Common myeloid progenitor, CD34-positive (primary cell): Measurements from ENCODE around the gene PRDM13.

Experiments used
- CTCF ChIA-PET: fragments of 350-600 bp; sonication (Branson Sonifier 250); formaldehyde crosslinking; loops from one replicate; lab custom pipeline; 2021; ENCODE audit warnings: antibody characterized with exemption; lab: Charles Lee
- POLR2A ChIA-PET: fragments of 350-600 bp; sonication (Branson Sonifier 250); formaldehyde crosslinking; loops from one replicate; lab custom pipeline; 2021; ENCODE audit warnings: antibody characterized with exemption; lab: Charles Lee
- DNase-seq, 3 donors: peaks; one replicate each; pipeline versions ENCODE4 v3.0.0 to v3.0.0-alpha.2; 2013
- H3K27ac ChIP-seq, 2 experiments: 1 replicate in 1 of 2; 2 replicates in 1 of 2; pipeline ENCODE4 v1.7.0; 2013; ENCODE audit warnings: inconsistent platforms in 2 of 2, low read length in 2 of 2, mild to moderate bottlenecking in 2 of 2, low read depth in 1 of 2, moderate library complexity in 1 of 2; ENCODE audit not compliant: severe bottlenecking in 2 of 2, insufficient read depth in 1 of 2, poor library complexity in 1 of 2
- H3K27me3 ChIP-seq, 5 experiments: replicated peaks in 2 of 5; 1 replicate in 3 of 5; 2 replicates in 2 of 5; pipeline versions ENCODE4 v1.6.1 to v1.7.0; 2013; ENCODE audit warnings: low read length in 4 of 5, mild to moderate bottlenecking in 2 of 5, moderate library complexity in 2 of 5, inconsistent platforms in 1 of 5; ENCODE audit not compliant: insufficient read depth in 5 of 5, control insufficient read depth in 4 of 5
- H3K36me3 ChIP-seq, 4 experiments: 1 replicate in 2 of 4; 2 replicates in 2 of 4; pipeline versions ENCODE4 v1.6.1 to v1.7.0; 2013; ENCODE audit warnings: low read length in 3 of 4, control low read depth in 1 of 4, mild to moderate bottlenecking in 1 of 4; ENCODE audit not compliant: control insufficient read depth in 4 of 4, insufficient read depth in 4 of 4
- H3K4me1 ChIP-seq, 4 experiments: 1 replicate in 3 of 4; 2 replicates in 1 of 4; pipeline versions ENCODE4 v1.6.1 to v1.7.1; 2013; ENCODE audit warnings: low read length in 3 of 4, mild to moderate bottlenecking in 3 of 4, control low read depth in 1 of 4, inconsistent platforms in 1 of 4, moderate library complexity in 1 of 4; ENCODE audit not compliant: control insufficient read depth in 4 of 4, insufficient read depth in 4 of 4; ENCODE audit errors: control extremely low read depth in 1 of 4
- H3K4me3 ChIP-seq, 7 experiments: 1 replicate in 4 of 7; 2 replicates in 3 of 7; pipeline versions ENCODE4 v1.5.1 to v1.7.0; 2013; ENCODE audit warnings: mild to moderate bottlenecking in 7 of 7, low read length in 6 of 7, moderate library complexity in 6 of 7, inconsistent platforms in 2 of 7, low read depth in 2 of 7, control low read depth in 1 of 7; ENCODE audit not compliant: insufficient read depth in 4 of 7, control insufficient read depth in 1 of 7; ENCODE audit errors: extremely low read depth in 1 of 7
- H3K9me3 ChIP-seq, 5 experiments: 1 replicate in 4 of 5; 2 replicates in 1 of 5; pipeline versions ENCODE4 v1.6.1 to v1.7.1; 2013; ENCODE audit warnings: low read length in 4 of 5, mild to moderate bottlenecking in 2 of 5, inconsistent platforms in 1 of 5, low read depth in 1 of 5, moderate library complexity in 1 of 5; ENCODE audit not compliant: control insufficient read depth in 4 of 5, insufficient read depth in 2 of 5; ENCODE audit errors: control extremely low read depth in 1 of 5
- WGBS: methylation state at CpG from one replicate; pipeline ENCODE4 v1.1.5; 2013; ENCODE audit not compliant: insufficient coverage; 5-methylcytosine and 5-hydroxymethylcytosine counted together

The PRDM13 gene

GRCh38 chr6:99608059-99608885, 1.6 kb downstream of the PRDM13 start:
- WGBS: 8% methylated on average over 13 of the region's 29 CpGs
- ChIA-PET CTCF (interaction anchor here (0.7 to 4.0 kb wide), 5 partner anchors 9 to 848 kb away, joined by 3 to 15 read pairs (median 4); no protein-coding TSS in a partner anchor), POLR2A (no interaction called here)
- Histone ChIP-seq H3K4me3 (no peak overlapping the region), H3K27ac (no peak overlapping the region), H3K4me1 (peaks cover 10 to 31% (median 20%) of the 10 kb centered on the region in 4 experiments), H3K27me3 (peaks cover 40 to 100% (median 71%) of the 10 kb centered on the region in 5 experiments), H3K9me3 (peaks cover 0 to 2% (median 0%) of the 10 kb centered on the region in 5 experiments), H3K36me3 (no peaks in the 10 kb centered on the region)
- peak in 1 of 3 donors; percentile 11 for DNase-seq

- Histone ChIP-seq H3K27me3 (peaks cover 40 to 100% (median 65%) of the 10 kb centered on the region in 5 experiments), H3K9me3 (peaks cover 0 to 2% (median 0%) of the 10 kb centered on the region in 5 experiments), H3K4me1 (peaks cover 10 to 30% (median 20%) of the 10 kb centered on the region in 4 experiments), H3K27ac (no peak overlapping the region), H3K4me3 (no peak overlapping the region), H3K36me3 (no peaks in the 10 kb centered on the region)
- WGBS: 6% methylated on average over 19 of the region's 24 CpGs
- ChIA-PET POLR2A (no interaction called here), CTCF (interaction anchor here (0.8 to 4.0 kb wide), 3 partner anchors 20 to 848 kb away, joined by 3 to 15 read pairs (median 4); no protein-coding TSS in a partner anchor)
- no peak for DNase-seq
Observed at GRCh38 chr6:99608886-99609482, 2.4 kb downstream of the PRDM13 start.

GRCh38 chr6:99609905-99610489, 3.4 kb downstream of the PRDM13 start:
- peaks cover 10 to 35% (median 26%) of the 10 kb centered on the region in 4 experiments for H3K4me1 ChIP-seq
- POLR2A ChIA-PET: no interaction called here
- no peak overlapping the region for H3K4me3 ChIP-seq
- H3K36me3 ChIP-seq: no peaks in the 10 kb centered on the region
- CTCF ChIA-PET: interaction anchor here (1.1 to 4.0 kb wide), 4 partner anchors 8 to 21 kb away, joined by 4 to 15 read pairs (median 8); no protein-coding TSS in a partner anchor
- H3K27ac ChIP-seq: no peak overlapping the region
- 43% methylated on average over 1 of the region's 2 CpGs for whole genome bisulfite sequencing
- H3K27me3 ChIP-seq: peaks cover 42 to 100% (median 63%) of the 10 kb centered on the region in 5 experiments
- peak in 1 of 3 donors; percentile 8 for DNase-seq
- H3K9me3 ChIP-seq: peaks cover 0 to 2% (median 0%) of the 10 kb centered on the region in 5 experiments

GRCh38 chr6:99611148-99611547, 4.5 kb downstream of the PRDM13 start:
- POLR2A ChIA-PET: no interaction called here
- Histone ChIP-seq H3K9me3 (peaks cover 0 to 2% (median 0%) of the 10 kb centered on the region in 5 experiments), H3K27ac (no peak overlapping the region), H3K27me3 (peaks cover 53 to 100% (median 62%) of the 10 kb centered on the region in 5 experiments), H3K4me1 (peaks cover 10 to 35% (median 26%) of the 10 kb centered on the region in 4 experiments), H3K4me3 (no peak overlapping the region), H3K36me3 (no peaks in the 10 kb centered on the region)
- CTCF ChIA-PET: interaction anchor here (0.7 to 4.0 kb wide), 8 partner anchors 9 to 844 kb away, joined by 3 to 23 read pairs (median 5); no protein-coding TSS in a partner anchor
- peak; percentile 80 to 94 (median 93) for DNase-seq
- no CpG with 5 or more reads among the region's 3 CpGs for WGBS

- WGBS: 9% methylated on average over 48 of the region's 56 CpGs
- CTCF ChIA-PET: interaction anchor here (1.0 to 4.0 kb wide), 7 partner anchors 11 to 91 kb away, joined by 3 to 23 read pairs (median 4); no protein-coding TSS in a partner anchor
- POLR2A ChIA-PET: no interaction called here
- peak in 1 of 3 donors; percentile 24 for DNase-seq
- Histone ChIP-seq H3K4me1 (peaks cover 10 to 35% (median 26%) of the 10 kb centered on the region in 4 experiments), H3K27ac (no peak overlapping the region), H3K9me3 (peaks cover 0 to 4% (median 1%) of the 10 kb centered on the region in 5 experiments), H3K4me3 (peak overlapping the region in 5 of 7 experiments; percentile 33 to 66 (median 56)), H3K36me3 (no peaks in the 10 kb centered on the region), H3K27me3 (peaks cover 50 to 100% (median 64%) of the 10 kb centered on the region in 5 experiments)
Observed at GRCh38 chr6:99612551-99613408, 6.1 kb downstream of the PRDM13 start.

- peaks cover 10 to 35% (median 26%) of the 10 kb centered on the region in 4 experiments for H3K4me1 ChIP-seq
- no peaks in the 10 kb centered on the region for H3K36me3 ChIP-seq
- H3K27me3 ChIP-seq: peaks cover 50 to 100% (median 66%) of the 10 kb centered on the region in 5 experiments
- peak; percentile 66 to 78 (median 71) for DNase-seq
- ChIA-PET CTCF (interaction anchor here (1.0 to 4.0 kb wide), 6 partner anchors 11 to 92 kb away, joined by 3 to 23 read pairs (median 4); no protein-coding TSS in a partner anchor), POLR2A (no interaction called here)
- peak overlapping the region in 5 of 7 experiments; percentile 33 to 66 (median 56) for H3K4me3 ChIP-seq
- WGBS: 0% methylated on average over 12 of the region's 37 CpGs
- peaks cover under 1 to 4% (median 3%) of the 10 kb centered on the region in 5 experiments for H3K9me3 ChIP-seq
- H3K27ac ChIP-seq: no peak overlapping the region
Observed at GRCh38 chr6:99613409-99613704, 6.7 kb downstream of the PRDM13 start.
